DND-41 (cell line): ENCODE measurements around the gene HDAC11.

Experiments
- CTCF ChIP-seq: IDR thresholded peaks from 2 replicates; pipeline ENCODE4 v1.5.1; 2012; ENCODE audit warnings: borderline replicate concordance, low read length, moderate library complexity, mild to moderate bottlenecking; ENCODE audit not compliant: poor library complexity, severe bottlenecking; ENCODE audit errors: extremely low read depth
- EZH2 ChIP-seq: IDR thresholded peaks from 3 replicates; pipeline ENCODE4 v1.6.1; 2012; ENCODE audit warnings: borderline replicate concordance, low read depth, mild to moderate bottlenecking, moderate library complexity, low read length, inconsistent platforms; ENCODE audit not compliant: severe bottlenecking

- TF ChIP-seq CTCF (no peak), EZH2 (no peak)
Measured at GRCh38 chr3:13479332-13479581, 849 bp upstream of the HDAC11 start.
